ENCODE data around the gene EBF3.

Gene EBF3

DNA sequence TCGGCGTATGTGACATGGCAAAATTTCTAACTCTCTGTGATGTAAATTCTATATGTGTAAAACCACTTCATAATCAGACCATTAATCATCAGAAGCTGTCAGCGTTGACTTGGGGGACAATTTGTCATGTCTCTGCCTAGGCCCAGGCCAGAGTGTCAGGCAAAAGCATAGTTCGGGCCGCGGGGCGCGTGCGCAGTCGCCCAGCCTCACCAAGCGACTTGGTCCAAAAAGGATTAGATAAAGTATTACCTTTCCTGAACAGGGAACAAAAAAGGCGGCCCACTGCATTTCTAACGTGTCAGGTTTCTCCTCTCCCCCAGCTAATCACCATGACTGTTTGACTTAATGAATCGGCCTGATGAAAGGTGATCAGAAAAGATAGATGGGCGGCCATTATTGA is 114.2 kb downstream of the EBF3 start:
- no peak for DNase-seq

GRCh38 chr10:129849452-129849750 is 114.7 kb downstream of the EBF3 start:
- no peak for DNase-seq

- no peak for DNase-seq
Observed at GRCh38 chr10:129848696-129849451, 115.2 kb downstream of the EBF3 start.

DNA sequence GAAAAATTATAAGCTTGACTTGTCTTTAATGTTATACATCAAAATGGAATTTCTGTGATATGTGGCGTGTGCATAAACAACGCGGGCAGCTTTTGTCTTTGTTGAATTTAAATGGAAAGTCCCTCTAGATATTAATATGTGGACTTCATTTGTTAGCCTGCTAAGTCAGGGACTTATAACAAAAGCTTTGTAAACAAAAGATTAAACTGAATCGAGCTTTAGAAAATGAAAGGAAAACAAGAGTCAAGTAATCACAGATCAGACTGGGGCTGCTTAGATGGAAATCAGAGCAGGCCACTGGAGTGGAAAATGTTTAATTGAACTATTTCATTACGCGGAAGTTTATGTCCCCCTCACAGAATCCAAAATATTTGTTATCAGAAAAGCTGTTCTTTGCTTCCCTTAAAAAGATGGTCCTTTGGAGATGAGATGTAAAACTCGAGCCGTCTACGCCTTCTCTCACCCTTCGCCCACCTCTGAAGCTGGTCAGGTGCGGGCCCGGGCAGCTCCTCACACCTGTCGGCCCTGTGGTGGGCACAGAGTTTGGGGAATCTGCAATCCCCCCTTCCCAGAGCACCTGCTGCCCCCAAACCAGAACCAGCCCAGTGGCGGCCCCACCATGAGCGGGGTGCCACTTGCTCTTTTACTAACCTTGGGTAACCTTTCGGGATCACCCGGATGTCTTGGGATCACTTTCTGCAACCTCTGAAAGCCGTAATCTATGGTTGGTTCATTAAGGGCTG is 116.2 kb downstream of the EBF3 start:
- DNase-seq = no peak

DNA sequence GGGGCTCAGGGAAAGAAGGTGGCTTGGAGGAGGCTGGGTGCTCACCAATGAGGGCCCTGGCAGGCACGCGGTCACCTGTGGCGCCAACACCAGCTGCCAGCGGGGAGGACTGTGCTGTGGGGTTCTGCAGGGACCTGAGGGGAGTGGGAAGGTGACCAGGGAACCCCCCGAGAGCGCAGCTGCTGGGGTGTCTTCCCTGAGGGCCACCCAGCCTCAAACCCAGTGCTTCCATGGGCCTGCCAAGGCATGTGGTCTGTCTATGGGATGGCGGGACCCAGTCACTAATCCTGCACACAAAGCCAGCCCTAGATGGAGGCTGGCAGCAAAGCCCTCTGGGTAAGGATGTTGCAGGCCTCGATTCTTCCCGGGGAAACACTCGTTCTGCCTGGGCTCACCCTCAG is 117.1 kb downstream of the EBF3 start:
- DNase-seq = no peak

DNA sequence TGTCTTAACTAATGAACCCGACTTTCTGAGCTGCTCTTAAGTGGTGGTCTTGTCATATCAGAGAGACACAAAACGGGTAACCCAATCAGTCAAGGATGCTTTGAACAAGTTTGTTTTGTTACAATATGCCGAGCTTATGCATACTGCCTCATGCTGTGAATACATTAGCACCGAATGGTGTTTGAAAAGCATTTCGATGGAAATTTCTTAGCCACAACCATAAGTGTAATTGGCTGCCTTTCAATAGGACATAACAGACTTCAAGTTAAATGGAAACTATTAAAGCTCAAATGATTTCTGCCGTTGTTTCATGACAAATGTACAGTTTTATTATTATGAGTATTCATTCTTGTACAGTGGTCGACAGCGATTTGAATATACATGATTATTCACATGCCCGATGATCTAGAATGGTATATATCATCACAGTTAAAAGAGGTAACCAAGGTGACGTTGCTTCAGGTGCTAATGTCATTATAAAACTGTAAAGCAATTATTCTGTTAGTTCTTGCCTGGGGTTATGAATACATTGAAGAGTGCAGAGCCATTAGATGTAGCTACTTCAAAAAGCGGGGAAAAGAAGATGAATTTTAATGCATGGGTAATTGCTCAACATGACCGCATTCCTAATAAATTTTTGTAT is 118.8 kb downstream of the EBF3 start:
- DNase-seq = no peak

- no peak for DNase-seq
Observed at GRCh38 chr10:129844216-129844766, 119.8 kb downstream of the EBF3 start.

DNA sequence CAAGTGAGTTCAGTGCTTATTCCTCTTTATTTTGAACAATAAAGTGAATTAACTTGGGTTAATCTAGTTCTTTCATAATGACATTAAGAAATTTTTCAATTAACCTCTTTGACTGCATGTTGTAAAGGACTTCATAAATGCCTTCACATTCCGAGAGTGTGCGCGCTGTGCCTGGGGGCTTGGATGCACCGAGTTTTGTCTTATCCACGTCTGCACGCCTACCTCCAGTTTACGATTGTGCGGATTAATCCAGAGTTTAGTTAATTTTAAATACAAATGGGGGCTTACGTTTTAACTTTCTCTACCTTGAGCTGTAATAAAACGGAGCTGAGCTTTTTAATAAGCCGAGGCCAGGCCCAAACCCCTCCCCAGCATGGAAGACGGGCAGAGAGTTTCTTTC is 120.4 kb downstream of the EBF3 start:
- no peak for DNase-seq

DNA sequence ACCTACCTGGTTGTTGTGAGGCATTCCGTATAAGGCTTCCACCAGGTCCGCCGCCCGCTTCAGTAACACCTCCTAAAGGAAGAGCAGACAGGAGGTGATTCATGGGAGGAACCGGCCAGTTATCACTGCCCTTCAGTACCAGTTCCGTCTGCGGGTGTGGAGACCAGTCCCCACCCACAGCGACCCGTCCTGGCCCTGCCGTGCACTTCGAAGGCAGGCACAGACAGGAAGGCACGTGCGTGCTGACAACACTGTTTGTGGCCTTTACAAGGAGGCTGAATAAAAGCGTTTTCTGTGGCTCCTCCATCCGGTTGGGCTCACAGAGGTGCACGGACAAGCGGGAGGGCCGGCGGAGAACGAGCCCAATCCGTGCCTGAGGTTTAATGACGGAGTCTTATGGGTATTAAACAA is 120.9 kb downstream of the EBF3 start:
- no peak for DNase-seq

DNA sequence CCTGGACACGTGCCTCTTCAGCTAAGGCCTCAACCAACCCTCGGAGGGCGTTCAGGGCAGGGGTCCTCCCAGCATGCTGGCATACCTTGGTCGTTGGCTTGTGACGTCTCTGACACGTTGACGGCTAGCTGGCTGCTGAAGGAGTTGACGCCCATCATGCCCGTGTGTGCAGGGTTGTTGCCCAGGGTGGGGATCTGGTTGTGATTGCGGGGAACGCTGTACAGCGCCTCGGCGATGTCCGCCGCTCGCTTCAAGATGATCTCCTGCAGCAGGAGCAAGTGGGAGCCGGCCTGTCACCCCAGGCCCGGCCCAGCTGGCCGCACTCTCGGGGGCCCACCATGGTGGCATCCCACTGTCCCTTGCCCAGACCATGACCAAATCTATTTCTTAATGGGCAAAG is 122.0 kb downstream of the EBF3 start:
- no peak for DNase-seq

GRCh38 chr10:129841590-129841989 is 122.5 kb downstream of the EBF3 start:
- no peak for DNase-seq

GRCh38 chr10:129841071-129841470 is 123.0 kb downstream of the EBF3 start:
- DNase-seq = no peak

DNA sequence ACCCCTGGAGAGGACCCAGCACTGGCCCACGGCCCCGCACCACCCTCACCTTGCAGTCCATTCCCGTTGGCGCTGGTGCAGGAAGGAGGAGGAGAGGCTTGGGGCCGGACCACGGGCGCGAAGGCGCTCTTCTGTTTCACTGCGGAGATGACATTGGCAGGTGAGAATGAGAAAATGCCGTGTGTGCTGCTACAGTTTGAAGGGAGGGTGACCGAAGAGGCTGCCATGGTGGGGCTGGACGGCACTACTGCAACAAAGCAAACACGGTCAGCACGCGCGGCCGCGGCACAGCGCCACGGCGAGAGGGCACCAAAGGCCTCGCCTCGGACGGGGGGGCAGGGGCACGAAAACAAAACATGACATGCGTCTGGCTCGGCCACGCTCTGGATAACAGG is 123.9 kb downstream of the EBF3 start:
- DNase-seq = no peak

DNA sequence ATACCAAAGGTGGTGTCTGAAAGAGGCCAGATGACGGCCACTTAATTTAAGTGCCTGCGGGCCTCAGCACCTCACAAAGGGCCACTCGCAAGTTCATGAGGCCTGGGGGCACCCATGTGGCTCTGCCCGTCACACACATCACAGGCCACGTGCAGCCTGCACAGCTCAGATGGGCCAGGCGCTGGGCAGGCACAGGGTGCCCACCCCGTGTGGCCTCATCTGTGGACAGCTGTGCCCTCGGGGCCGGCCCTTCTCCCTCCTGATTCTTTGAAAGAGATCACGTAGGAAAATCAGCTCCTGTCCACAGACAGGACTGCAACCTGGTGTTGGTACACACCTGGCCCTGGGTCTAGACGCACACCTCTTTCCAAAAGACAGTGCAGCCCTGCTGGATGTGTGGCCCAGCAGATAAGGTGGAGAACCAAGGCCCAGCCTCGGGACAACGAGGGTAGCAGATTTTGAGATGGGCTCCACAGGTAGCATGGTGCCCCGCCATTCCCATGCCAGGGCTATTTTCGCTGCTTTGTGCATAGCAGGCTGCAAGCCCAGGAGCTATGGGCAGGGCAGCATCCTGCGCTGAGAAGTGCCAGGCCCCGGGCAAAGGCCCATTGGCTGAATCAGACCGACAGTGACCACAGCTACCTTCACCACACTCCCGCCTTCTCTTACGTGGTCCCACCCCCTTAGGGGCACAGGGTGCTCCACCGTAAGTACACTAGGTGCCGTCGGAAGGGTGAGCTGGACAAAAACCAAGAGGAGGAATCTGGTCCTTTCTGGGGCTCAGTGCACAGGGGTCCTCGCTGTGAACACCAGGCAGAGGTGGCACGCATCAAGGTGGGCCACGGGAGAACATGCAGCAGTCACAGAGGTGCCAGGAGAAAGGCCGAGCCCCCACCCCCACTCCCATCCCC is 124.5 kb downstream of the EBF3 start:
- DNase-seq = no peak

- DNase-seq = no peak
Observed at GRCh38 chr10:129838794-129839193, 125.3 kb downstream of the EBF3 start.

- no peak for DNase-seq
Observed at GRCh38 chr10:129837909-129838582, 126.0 kb downstream of the EBF3 start.

GRCh38 chr10:129836253-129836652 is 127.8 kb downstream of the EBF3 start:
- no peak for DNase-seq

- DNase-seq = no peak
Observed at GRCh38 chr10:129833994-129834739, 129.9 kb downstream of the EBF3 start.

- DNase-seq = no peak
Observed at GRCh38 chr10:129833468-129833950, 130.6 kb downstream of the EBF3 start.

DNA sequence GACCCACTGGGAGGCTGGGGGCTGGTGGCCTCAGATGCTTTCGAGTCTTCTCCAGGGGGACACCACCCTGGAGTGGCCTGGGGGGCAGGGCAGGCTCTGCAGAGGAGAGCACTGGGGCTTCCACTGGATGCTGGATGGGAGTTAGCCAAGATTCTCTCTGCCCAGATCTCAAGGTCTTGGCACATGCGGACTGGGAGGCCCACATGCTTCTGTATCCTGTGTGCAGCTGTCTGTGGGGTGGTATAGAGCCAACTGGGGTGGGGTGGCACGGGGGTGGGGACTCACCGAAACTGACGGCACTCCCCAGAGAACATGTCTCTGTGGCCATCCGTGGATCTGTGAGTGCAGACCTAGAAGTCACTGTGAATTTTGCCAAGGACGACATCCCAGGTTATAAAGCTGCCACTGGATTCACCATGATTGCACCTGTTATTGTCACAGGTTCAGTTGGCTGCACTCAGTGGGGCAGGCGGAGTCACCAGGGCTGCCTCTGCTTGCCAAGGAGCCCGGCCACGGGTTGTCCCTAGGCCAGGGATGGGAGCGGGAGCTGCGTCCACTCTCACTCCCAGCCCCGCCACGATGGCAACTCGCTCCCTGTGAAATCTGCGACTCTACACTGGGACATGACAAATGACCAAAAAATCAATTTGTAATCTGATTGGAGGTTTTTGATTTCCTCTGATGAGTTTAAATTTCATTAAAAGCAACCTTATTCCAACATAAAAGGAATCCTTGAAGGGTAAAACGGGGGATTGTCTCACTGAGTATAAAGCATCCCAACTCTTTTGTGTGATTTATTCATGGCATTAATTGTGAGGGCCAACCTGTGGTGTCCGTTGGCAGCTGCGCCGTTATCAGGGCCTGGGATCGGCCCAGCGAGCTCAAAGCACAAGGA is 131.3 kb downstream of the EBF3 start:
- DNase-seq = no peak
